Esophagus (tissue), 2 donors: ENCODE results near the gene RNF212B. TPM values are rescaled to one million over a fixed set of nuclear protein-coding genes. Genes with fewer than 3 reads are reported as not detected.

Source experiments
- H3K27ac ChIP-seq, 2 donors: one replicate each; pipeline ENCODE4 v1.5.1; 2013; ENCODE audit warnings: low read depth in 2 of 2, mild to moderate bottlenecking in 2 of 2, inconsistent platforms in 1 of 2, low read length in 1 of 2, moderate library complexity in 1 of 2
- H3K27me3 ChIP-seq, 2 donors: one replicate each; pipeline ENCODE4 v1.6.1; 2013; ENCODE audit warnings: low read length in 2 of 2, control low read depth in 1 of 2, mild to moderate bottlenecking in 1 of 2; ENCODE audit not compliant: insufficient read depth in 2 of 2, control insufficient read depth in 1 of 2
- H3K36me3 ChIP-seq, 2 donors: one replicate each; pipeline ENCODE4 v1.6.1; 2013; ENCODE audit warnings: low read length in 1 of 2; ENCODE audit not compliant: control insufficient read depth in 2 of 2, insufficient read depth in 2 of 2
- H3K4me1 ChIP-seq, 2 donors: one replicate each; pipeline ENCODE4 v1.6.1; 2013; ENCODE audit warnings: low read length in 1 of 2; ENCODE audit not compliant: control insufficient read depth in 2 of 2, insufficient read depth in 2 of 2
- H3K4me3 ChIP-seq, 2 donors: one replicate each; pipeline ENCODE4 v1.5.1; 2013; ENCODE audit warnings: low read length in 2 of 2, mild to moderate bottlenecking in 2 of 2, low read depth in 1 of 2, moderate library complexity in 1 of 2
- H3K9me3 ChIP-seq, 2 donors: one replicate each; pipeline ENCODE4 v1.6.1; 2013; ENCODE audit warnings: mild to moderate bottlenecking in 2 of 2, low read depth in 1 of 2, low read length in 1 of 2, moderate library complexity in 1 of 2; ENCODE audit not compliant: control insufficient read depth in 2 of 2, insufficient read depth in 1 of 2
- WGBS, 2 donors: extraction: QIAGEN DNeasy Blood & Tissue Kit; methylation state at CpG; one replicate each; pipeline ENCODE4 v1.1.7; 2013; 5-methylcytosine and 5-hydroxymethylcytosine counted together
- polyA plus RNA-seq, 2 donors: library from polyadenylated mRNA; stranded (reverse); fragments of 200-250 nt; gene quantifications; one replicate each; pipeline ENCODE4 v1.2.3, GENCODE V29; 2013
- donor health status: healthy with polysubstance abuse.
- donor health status: Bipolar disorder and iron deficiency.

The RNF212B gene
- polyA plus RNA-seq, 2 donors, result not detected

- Histone ChIP-seq H3K9me3 (no peaks in the 10 kb centered on the region), H3K27me3 (no peaks in the 10 kb centered on the region), H3K4me3 (peak overlapping the region in 1 of 2 donors; percentile 87), H3K36me3 (no peaks in the 10 kb centered on the region), H3K4me1 (no peaks in the 10 kb centered on the region), H3K27ac (peak overlapping the region; percentile 93 to 99)
- WGBS, 2 donors, result 48 to 62% methylated on average over 6 of the region's 6 CpGs
Measured at GRCh38 chr14:23286902-23287479, 49.3 kb downstream of the RNF212B start.

- H3K27me3 ChIP-seq, result no peaks in the 10 kb centered on the region
- H3K4me1 ChIP-seq, result no peaks in the 10 kb centered on the region
- 21 to 27% methylated on average over 24 of the region's 24 CpGs for WGBS, 2 donors
- no peak overlapping the region for H3K4me3 ChIP-seq
- H3K9me3 ChIP-seq, result no peaks in the 10 kb centered on the region
- no peaks in the 10 kb centered on the region for H3K36me3 ChIP-seq
- peak overlapping the region in 1 of 2 donors; percentile 28 for H3K27ac ChIP-seq
Measured at GRCh38 chr14:23294734-23295561, 57.2 kb downstream of the RNF212B start.

GRCh38 chr14:23296012-23296777, 58.5 kb downstream of the RNF212B start:
- Histone ChIP-seq H3K9me3 (no peaks in the 10 kb centered on the region), H3K36me3 (no peaks in the 10 kb centered on the region), H3K4me3 (no peak overlapping the region), H3K27me3 (no peaks in the 10 kb centered on the region), H3K4me1 (no peaks in the 10 kb centered on the region), H3K27ac (no peak overlapping the region)
- 91 to 92% methylated on average over 7 of the region's 7 CpGs for WGBS, 2 donors

GRCh38 chr14:23297096-23297495, 59.4 kb downstream of the RNF212B start:
- WGBS, 2 donors, result 88 to 91% methylated on average over 7 of the region's 7 CpGs
- no peaks in the 10 kb centered on the region for H3K9me3 ChIP-seq
- no peaks in the 10 kb centered on the region for H3K27me3 ChIP-seq
- H3K27ac ChIP-seq, result no peak overlapping the region
- H3K36me3 ChIP-seq, result no peaks in the 10 kb centered on the region
- no peaks in the 10 kb centered on the region for H3K4me1 ChIP-seq
- no peak overlapping the region for H3K4me3 ChIP-seq

GRCh38 chr14:23297611-23298277, 60.0 kb downstream of the RNF212B start:
- H3K27ac ChIP-seq, result peak overlapping the region; percentile 50 to 66
- H3K36me3 ChIP-seq, result no peaks in the 10 kb centered on the region
- H3K9me3 ChIP-seq, result no peaks in the 10 kb centered on the region
- WGBS, 2 donors, result 90% methylated on average over 7 of the region's 7 CpGs
- H3K27me3 ChIP-seq, result no peaks in the 10 kb centered on the region
- H3K4me1 ChIP-seq, result no peaks in the 10 kb centered on the region
- H3K4me3 ChIP-seq, result no peak overlapping the region

- WGBS, 2 donors, result 67 to 73% methylated on average over 2 of the region's 2 CpGs
- no peaks in the 10 kb centered on the region for H3K36me3 ChIP-seq
- H3K4me1 ChIP-seq, result peaks cover 0 to 3% of the 10 kb centered on the region in 2 donors
- peak overlapping the region; percentile 85 to 87 for H3K27ac ChIP-seq
- H3K27me3 ChIP-seq, result no peaks in the 10 kb centered on the region
- no peaks in the 10 kb centered on the region for H3K9me3 ChIP-seq
- H3K4me3 ChIP-seq, result peak overlapping the region in 1 of 2 donors; percentile 65
Measured at GRCh38 chr14:23299211-23299957, 61.6 kb downstream of the RNF212B start.

- peaks cover 0 to 3% of the 10 kb centered on the region in 2 donors for H3K4me1 ChIP-seq
- H3K27ac ChIP-seq, result peak overlapping the region; percentile 99 to 100
- H3K9me3 ChIP-seq, result no peaks in the 10 kb centered on the region
- H3K36me3 ChIP-seq, result no peaks in the 10 kb centered on the region
- peak overlapping the region; percentile 65 to 68 for H3K4me3 ChIP-seq
- 53 to 60% methylated on average over 10 of the region's 10 CpGs for WGBS, 2 donors
- H3K27me3 ChIP-seq, result no peaks in the 10 kb centered on the region
Measured at GRCh38 chr14:23299986-23300686, 62.4 kb downstream of the RNF212B start.

- Histone ChIP-seq H3K36me3 (no peaks in the 10 kb centered on the region), H3K4me1 (peaks cover 0 to 3% of the 10 kb centered on the region in 2 donors), H3K27me3 (no peaks in the 10 kb centered on the region), H3K9me3 (no peaks in the 10 kb centered on the region), H3K27ac (peak overlapping the region; percentile 99 to 100), H3K4me3 (peak overlapping the region; percentile 65 to 68)
- 2 to 5% methylated on average over 13 of the region's 13 CpGs for WGBS, 2 donors
Measured at GRCh38 chr14:23300687-23301223, 63.0 kb downstream of the RNF212B start.
